ENCODE results near the gene GPR137B. TPM values are rescaled to one million over a fixed set of nuclear protein-coding genes. Genes with fewer than 3 reads are reported as not detected.
"Not testable (repeated sequence)": the region's sequence is repeated elsewhere in the genome, so short reads cannot be mapped to it uniquely, and the experiment has no call there.

GPR137B gene
- total RNA-seq, 2 donors from 2014 or later, result 3.8 to 6.8 TPM

GRCh38 chr1:236149696-236150228 lies 7.4 kb downstream of the GPR137B start:
- no peaks in the 10 kb centered on the region for H3K36me3 Mint-ChIP-seq
- DNase-seq (ENCODE audit: low spot score in 2 of 2) (no peak), ATAC-seq (peak in 1 of 2 donors; percentile 16)
- H3K27ac Mint-ChIP-seq, result no peak overlapping the region
- no peaks in the 10 kb centered on the region for H3K9me3 Mint-ChIP-seq

- ATAC-seq (no peak), DNase-seq (ENCODE audit: low spot score in 2 of 2) (no peak)
- Mint-ChIP-seq H3K36me3 (no peaks in the 10 kb centered on the region), H3K9me3 (no peaks in the 10 kb centered on the region), H3K27ac (no peak overlapping the region)
These were observed 8.1 kb downstream of the GPR137B start for GRCh38 chr1:236150311-236150955.

- DNase-seq (ENCODE audit: low spot score in 2 of 2) (peak in 1 of 2 donors; percentile 25), ATAC-seq (no peak)
- Mint-ChIP-seq H3K9me3 (no peaks in the 10 kb centered on the region), H3K36me3 (no peaks in the 10 kb centered on the region), H3K27ac (no peak overlapping the region)
These were observed 8.6 kb downstream of the GPR137B start for GRCh38 chr1:236150986-236151385.

- H3K9me3 Mint-ChIP-seq, result no peaks in the 10 kb centered on the region
- no peak overlapping the region for H3K27ac Mint-ChIP-seq
- DNase-seq (ENCODE audit: low spot score in 2 of 2) (peak in 1 of 2 donors; percentile 16), ATAC-seq (no peak)
- H3K36me3 Mint-ChIP-seq, result no peaks in the 10 kb centered on the region
These were observed 9.5 kb downstream of the GPR137B start for GRCh38 chr1:236151739-236152424.

GRCh38 chr1:236154126-236154525 lies 11.8 kb downstream of the GPR137B start:
- H3K9me3 Mint-ChIP-seq, result peaks cover 0 to 5% of the 10 kb centered on the region in 2 donors
- peaks cover 6 to 7% of the 10 kb centered on the region in 2 donors for H3K36me3 Mint-ChIP-seq
- DNase-seq (ENCODE audit: low spot score in 2 of 2), result peak in 1 of 2 donors; percentile 18

GRCh38 chr1:236154671-236155398 lies 12.5 kb downstream of the GPR137B start:
- H3K27ac Mint-ChIP-seq, result peak overlapping the region in 1 of 2 donors; percentile 26
- H3K36me3 Mint-ChIP-seq, result peaks cover 8 to 9% of the 10 kb centered on the region in 2 donors
- H3K9me3 Mint-ChIP-seq, result peaks cover 0 to 6% of the 10 kb centered on the region in 2 donors
- DNase-seq (ENCODE audit: low spot score in 2 of 2) (peak in 1 of 2 donors; percentile 45), ATAC-seq (no peak)

More at GRCh38 chr1:236154126-236154525, 11.8 kb downstream of the GPR137B start:
- no peak overlapping the region for H3K27ac Mint-ChIP-seq
- no peak for ATAC-seq

GRCh38 chr1:236155399-236155767 lies 13.0 kb downstream of the GPR137B start:
- DNase-seq (ENCODE audit: low spot score in 2 of 2) (peak in 1 of 2 donors; percentile 34), ATAC-seq (no peak)
- Mint-ChIP-seq H3K36me3 (peaks cover 9 to 10% of the 10 kb centered on the region in 2 donors), H3K9me3 (peaks cover 0 to 6% of the 10 kb centered on the region in 2 donors), H3K27ac (peak overlapping the region in 1 of 2 donors; percentile 26)

- Mint-ChIP-seq H3K36me3 (peaks cover 15 to 16% of the 10 kb centered on the region in 2 donors), H3K27ac (peak overlapping the region in 1 of 2 donors; percentile 26), H3K9me3 (peaks cover 3 to 12% of the 10 kb centered on the region in 2 donors)
- DNase-seq (ENCODE audit: low spot score in 2 of 2), result peak in 1 of 2 donors; percentile 26
- ATAC-seq, result peak in 1 of 2 donors; percentile 6
These were observed 13.6 kb downstream of the GPR137B start for GRCh38 chr1:236155841-236156503.

- DNase-seq (ENCODE audit: low spot score in 2 of 2) (no peak), ATAC-seq (peak; percentile 59 to 81)
- Mint-ChIP-seq H3K36me3 (peaks cover 22 to 23% of the 10 kb centered on the region in 2 donors), H3K9me3 (peaks cover 10 to 19% of the 10 kb centered on the region in 2 donors), H3K27ac (no peak overlapping the region)
These were observed 14.3 kb downstream of the GPR137B start for GRCh38 chr1:236156512-236157208.

GRCh38 chr1:236158072-236158471 lies 15.7 kb downstream of the GPR137B start:
- H3K9me3 Mint-ChIP-seq, result peaks cover 14 to 24% of the 10 kb centered on the region in 2 donors
- not testable (repeated sequence) for H3K27ac Mint-ChIP-seq, ATAC-seq
- peak in 1 of 2 donors; percentile 18 for DNase-seq (ENCODE audit: low spot score in 2 of 2)
- peaks cover 26 to 31% of the 10 kb centered on the region in 2 donors for H3K36me3 Mint-ChIP-seq

- ATAC-seq (no peak), DNase-seq (ENCODE audit: low spot score in 2 of 2) (no peak)
- peaks cover 14 to 28% of the 10 kb centered on the region in 2 donors for H3K9me3 Mint-ChIP-seq
- H3K36me3 Mint-ChIP-seq, result peaks cover 26 to 38% of the 10 kb centered on the region in 2 donors
- no peak overlapping the region for H3K27ac Mint-ChIP-seq
These were observed 16.4 kb downstream of the GPR137B start for GRCh38 chr1:236158719-236159118.

GRCh38 chr1:236159704-236160539 lies 17.6 kb downstream of the GPR137B start:
- ATAC-seq (peak in 1 of 2 donors; percentile 38), DNase-seq (ENCODE audit: low spot score in 2 of 2) (peak in 1 of 2 donors; percentile 47)
- H3K36me3 Mint-ChIP-seq, result peaks cover 26 to 45% of the 10 kb centered on the region in 2 donors
- H3K27ac Mint-ChIP-seq, result no peak overlapping the region
- peaks cover 14 to 28% of the 10 kb centered on the region in 2 donors for H3K9me3 Mint-ChIP-seq

- peaks cover 26 to 45% of the 10 kb centered on the region in 2 donors for H3K36me3 Mint-ChIP-seq
- no peak overlapping the region for H3K27ac Mint-ChIP-seq
- H3K9me3 Mint-ChIP-seq, result peaks cover 14 to 28% of the 10 kb centered on the region in 2 donors
- ATAC-seq, result no peak
- peak in 1 of 2 donors; percentile 37 for DNase-seq (ENCODE audit: low spot score in 2 of 2)
These were observed 18.3 kb downstream of the GPR137B start for GRCh38 chr1:236160540-236161127.

- H3K9me3 Mint-ChIP-seq, result peaks cover 14 to 28% of the 10 kb centered on the region in 2 donors
- peak in 1 of 2 donors; percentile 9 for DNase-seq (ENCODE audit: low spot score in 2 of 2)
- no peak for ATAC-seq
- H3K27ac Mint-ChIP-seq, result peak overlapping the region in 1 of 2 donors; percentile 52
- H3K36me3 Mint-ChIP-seq, result peaks cover 26 to 45% of the 10 kb centered on the region in 2 donors
These were observed 18.9 kb downstream of the GPR137B start for GRCh38 chr1:236161230-236161629.

Measured in activated naive CD4-positive, alpha-beta T cell treated with anti-CD3 and anti-CD28 coated beads, Interleukin-2, amount 50 U/mL, for 72 hours (primary cell).